Measurements from ENCODE around the gene BEX4.
A peak's percentile ranks its signal among the peaks of the same experiment; 100 is the strongest.
"Not testable (repeated sequence)": the region's sequence is repeated elsewhere in the genome, so short reads cannot be mapped to it uniquely, and the experiment has no call there.

The BEX4 gene

DNA sequence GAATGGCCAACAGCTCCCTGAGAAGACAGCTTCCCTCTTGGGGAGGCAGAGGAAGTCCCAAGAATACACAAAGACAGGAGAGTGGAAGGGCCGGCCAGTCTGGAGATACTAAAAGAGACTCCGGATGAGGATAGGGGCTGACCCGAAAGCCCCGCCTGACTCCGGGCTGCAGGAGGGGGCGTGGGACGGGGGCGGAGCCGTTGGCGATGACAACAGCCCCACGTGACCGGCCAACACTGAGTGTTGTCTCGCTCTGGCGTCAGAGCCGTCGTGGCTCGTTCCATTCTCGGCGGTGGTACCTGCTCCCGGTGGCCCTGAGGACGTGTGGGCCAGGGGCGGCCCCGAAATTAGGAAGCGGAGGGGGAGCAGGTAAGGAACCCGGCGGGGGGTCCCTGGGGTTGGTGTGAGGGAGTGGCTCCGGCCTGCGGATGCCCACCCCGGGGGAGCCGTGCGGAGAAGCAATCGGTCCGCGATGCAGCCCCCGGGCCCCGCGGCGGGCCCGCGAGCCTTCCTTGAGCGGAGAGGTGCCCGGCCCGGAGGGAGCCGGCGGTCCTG, at the start of gene BEX4:
TSS of gene BEX4 (plus strand) at position 239 of the 555 bp plus-strand sequence. CDS start 1,046 bp downstream, outside the sequence.
- DNase-seq (ENCODE audit: low spot score): peak; percentile 84

- no peak for DNase-seq (ENCODE audit: low spot score)
Observed at GRCh38 chrX:103170216-103170615, 44.7 kb upstream of the BEX4 start.

- DNase-seq (ENCODE audit: low spot score): no peak
Observed at GRCh38 chrX:103171353-103171752, 43.6 kb upstream of the BEX4 start.

DNA sequence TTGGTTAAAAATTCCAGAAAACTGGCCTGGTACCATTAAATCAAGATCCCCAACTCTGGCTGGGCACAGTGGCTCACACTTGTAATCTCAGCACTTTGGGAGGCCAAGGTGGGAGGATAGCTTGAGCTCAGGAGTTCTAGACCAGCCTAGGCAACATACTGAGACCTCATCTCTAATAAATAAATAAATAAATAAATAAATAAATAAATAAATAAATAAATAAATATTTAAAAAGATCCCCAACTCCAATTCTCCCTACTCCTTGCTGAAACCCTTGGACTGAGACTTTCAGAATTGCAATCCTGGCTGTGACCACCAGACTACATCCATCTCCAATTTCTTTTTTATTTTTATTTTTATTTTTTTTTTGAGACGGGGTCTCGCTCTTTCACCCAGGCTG, 39.7 kb upstream of the BEX4 start:
- DNase-seq (ENCODE audit: low spot score): not testable (repeated sequence)

DNA sequence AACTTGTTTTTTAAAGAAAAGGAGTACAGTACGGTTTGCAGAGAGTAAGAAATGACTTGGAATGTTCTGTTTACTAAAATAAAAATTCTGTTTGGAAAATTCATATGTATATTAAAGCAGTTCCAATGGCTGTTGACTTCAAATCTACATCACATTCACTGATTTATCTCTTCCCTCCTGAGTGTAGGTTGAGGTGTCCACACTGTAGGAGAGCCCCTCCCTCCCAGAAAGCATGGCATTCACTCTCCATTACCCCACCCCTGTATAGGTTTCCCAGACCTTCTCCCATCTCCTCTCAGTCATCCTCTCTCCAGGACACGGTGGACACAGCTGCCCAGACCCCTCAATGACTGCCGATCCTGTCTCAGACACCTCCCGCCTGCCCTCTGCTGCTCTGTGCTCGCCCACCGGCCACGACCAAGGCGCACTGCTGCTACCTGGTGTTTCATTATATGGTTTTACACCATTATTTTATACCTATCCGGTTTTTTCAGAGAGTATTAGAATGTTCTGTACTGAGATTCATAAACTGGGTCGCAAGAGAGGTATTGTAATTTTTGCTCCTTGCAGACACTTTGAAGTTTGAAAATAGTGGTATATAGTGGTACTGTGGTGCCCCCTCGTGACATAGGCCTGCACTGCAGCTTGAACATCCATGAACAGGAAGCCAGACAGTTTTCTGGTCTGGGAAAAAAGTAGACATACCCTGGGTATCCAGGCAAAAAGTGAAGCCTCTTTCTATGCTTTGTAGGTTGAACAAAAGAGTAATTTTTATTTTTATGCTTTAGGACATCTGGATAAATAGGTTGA, 38.8 kb upstream of the BEX4 start:
- peak; percentile 43 for DNase-seq (ENCODE audit: low spot score)

GRCh38 chrX:103177556-103177955, 37.4 kb upstream of the BEX4 start:
- no peak for DNase-seq (ENCODE audit: low spot score)

DNA sequence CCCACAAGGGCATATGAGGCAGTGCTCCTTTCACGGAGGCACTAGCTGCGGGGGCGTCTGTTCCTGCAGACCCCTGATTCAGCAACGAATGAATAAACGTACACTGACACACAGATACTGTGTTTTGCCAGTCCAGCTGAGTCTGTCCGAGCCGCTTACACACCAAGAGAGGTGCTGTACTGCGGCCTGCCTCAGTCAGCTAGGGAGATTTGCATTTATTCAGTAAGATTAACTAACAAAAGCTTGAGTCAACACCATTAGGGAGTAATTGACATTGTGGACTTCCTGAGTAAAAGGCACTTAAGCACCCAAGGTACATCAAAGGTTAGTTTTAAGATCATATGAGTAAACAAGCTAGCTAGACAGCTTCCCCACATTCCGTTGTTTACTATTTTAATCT, 31.0 kb upstream of the BEX4 start:
- no peak for DNase-seq (ENCODE audit: low spot score)

GRCh38 chrX:103187953-103188475, 26.9 kb upstream of the BEX4 start:
- DNase-seq (ENCODE audit: low spot score): no peak

GRCh38 chrX:103197721-103198306, 17.1 kb upstream of the BEX4 start:
- DNase-seq (ENCODE audit: low spot score): no peak

GRCh38 chrX:103198668-103199067, 16.2 kb upstream of the BEX4 start:
- not testable (repeated sequence) for DNase-seq (ENCODE audit: low spot score)

DNA sequence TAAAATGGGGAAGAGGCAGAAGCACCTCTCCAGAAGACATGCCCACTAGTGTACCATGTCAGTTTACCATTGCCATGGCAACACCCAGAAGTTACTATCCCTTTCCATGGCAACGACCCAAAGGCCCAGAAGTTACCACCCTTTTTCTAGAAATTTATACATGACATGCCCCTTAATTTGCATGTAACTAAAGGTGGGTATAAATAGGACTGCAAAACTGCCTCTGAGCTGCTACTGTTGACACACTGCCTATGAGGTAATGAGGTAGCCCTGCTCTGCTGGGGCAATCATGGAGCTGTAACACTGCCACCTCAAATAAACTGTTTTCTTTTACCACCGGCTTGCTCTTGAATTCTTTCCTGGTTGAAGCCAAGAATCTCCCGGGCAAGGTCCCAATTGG, 13.9 kb upstream of the BEX4 start:
- no peak for DNase-seq (ENCODE audit: low spot score)

- no peak for DNase-seq (ENCODE audit: low spot score)
Observed at GRCh38 chrX:103210056-103210455, 4.9 kb upstream of the BEX4 start.

DNA sequence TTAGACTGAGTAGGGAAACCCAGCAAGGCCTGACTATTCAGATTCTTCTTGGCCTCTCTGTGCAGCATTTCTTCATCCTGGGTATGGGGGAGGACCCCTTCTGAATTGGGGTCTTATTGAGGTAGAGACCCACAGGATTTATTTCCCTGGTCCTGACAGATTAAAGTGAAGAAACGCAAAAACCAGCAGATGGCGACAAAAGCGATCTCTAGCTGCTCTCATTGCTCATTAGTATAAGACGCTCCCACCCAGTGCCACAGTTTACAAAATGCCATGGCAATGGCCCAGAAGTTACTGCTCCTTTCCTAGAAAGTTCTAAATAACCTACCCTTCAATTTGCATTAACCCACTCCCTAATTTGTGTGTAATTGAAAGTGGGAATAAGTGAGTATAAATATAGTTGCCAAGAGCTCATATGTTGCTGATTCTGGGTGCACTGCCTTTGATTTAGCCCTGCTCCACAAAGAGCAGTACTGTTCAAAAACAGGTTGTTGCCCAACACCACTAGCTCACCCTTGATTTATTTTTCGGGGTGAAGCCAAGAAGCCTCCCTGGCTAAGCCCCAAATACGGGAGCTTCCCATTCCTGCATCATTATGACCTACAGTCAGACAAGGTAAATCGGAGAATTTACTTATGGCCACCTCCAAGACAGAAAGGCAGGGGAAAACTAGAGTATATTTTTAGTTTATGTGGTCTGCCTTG, 3.7 kb upstream of the BEX4 start:
- peak; percentile 50 for DNase-seq (ENCODE audit: low spot score)

DNA sequence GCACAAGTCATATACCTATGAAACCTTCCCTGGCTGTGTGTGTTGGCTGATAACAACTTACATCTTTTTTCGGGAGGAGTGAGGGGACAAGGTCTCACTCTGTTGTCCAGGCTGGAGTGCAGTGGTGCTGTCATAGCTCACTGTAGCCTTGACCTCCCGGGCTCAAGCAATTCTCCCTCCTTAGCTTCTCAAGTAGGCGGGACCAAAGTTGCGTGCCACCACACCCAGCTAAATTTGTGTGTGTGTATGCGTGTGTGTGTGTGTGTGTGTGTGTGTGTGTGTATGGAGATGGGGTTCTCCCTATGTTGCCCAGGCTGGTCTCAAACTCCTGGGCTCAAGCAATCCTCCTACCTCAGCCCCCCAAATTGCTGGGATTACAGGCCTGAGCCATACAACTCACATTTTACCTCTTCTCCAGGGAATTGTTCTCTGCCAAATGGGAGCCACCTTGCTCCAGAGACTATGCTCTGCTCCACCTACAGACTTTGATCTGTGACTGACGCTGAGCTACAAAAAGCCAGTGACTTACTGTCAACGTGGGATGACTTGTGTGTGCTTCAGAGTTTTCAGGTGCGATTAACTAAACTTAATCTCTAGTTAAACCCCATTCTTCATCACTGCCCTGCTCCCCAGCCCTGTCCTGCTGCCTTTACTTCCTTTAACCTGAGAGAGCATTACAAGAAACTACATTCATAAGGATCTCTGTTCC, 2.0 kb upstream of the BEX4 start:
- DNase-seq (ENCODE audit: low spot score): no peak

DNA sequence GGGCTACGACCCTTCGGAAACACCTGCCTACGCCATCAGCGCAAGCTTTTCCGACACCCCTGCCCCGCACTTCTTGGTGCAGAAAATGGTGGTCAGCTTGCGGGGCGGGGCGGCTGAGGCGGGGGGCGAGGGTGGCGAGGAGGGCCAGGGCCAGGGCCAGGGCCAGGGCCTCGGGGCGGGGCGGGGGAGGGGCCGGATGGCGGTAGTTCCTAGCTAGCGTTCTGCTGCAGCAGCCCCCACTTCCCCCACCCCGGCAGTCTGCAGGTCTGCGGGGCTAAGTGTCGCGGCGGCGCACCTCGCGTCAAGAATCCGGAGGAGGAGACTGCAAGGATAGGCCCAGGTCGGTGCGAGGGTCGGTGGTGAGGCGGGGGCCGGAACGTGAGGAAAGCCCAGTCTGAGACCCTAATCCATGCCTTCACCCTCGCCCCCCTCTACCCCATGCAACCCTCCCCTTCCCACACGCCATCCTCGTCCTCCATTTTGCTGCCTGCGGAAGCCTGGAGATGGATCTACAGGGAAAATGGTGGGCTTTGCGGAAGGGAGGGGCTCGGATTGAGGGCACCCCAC, 600 bp downstream of the BEX4 start:
- DNase-seq (ENCODE audit: low spot score): peak; percentile 25

DNA sequence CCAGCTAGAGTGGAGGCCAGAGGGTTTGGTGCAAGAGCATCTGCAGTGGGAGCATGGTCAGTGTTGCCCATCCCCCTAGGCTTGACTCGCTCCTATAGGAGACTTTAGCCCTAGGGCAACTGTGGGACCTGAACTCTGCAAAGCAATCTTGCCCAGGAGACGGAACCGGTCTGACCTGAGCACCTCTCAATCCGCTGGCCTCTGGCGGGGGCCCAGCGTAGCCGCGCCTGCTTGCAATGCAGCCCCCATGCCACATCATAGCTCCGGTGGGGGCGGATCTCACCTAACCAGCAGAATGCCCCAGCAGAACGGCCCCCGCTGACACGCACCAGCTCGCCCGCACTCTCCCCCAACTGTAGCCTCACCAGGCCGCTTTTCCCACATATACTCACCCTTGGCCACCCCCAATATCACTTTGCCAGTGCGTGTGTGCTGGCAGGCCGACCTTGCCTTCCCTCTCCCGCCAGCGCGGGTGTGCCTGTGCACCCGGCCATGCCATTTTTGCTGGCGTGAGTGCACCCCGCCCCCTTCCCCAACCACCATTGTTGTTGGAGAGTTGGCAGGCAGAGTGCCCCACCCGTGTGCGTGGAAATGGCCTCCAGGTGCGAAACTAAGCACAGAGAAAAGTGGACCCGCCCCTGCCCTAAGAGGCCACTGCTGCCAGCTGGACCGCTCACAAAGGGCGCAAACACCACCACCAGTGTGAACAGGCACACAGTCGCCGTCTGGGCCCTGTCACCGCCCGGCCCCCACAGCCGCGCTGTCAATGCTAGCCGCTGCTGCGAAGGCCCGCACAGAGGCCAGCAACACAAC, 5.8 kb downstream of the BEX4 start:
- DNase-seq (ENCODE audit: low spot score): no peak

DNA sequence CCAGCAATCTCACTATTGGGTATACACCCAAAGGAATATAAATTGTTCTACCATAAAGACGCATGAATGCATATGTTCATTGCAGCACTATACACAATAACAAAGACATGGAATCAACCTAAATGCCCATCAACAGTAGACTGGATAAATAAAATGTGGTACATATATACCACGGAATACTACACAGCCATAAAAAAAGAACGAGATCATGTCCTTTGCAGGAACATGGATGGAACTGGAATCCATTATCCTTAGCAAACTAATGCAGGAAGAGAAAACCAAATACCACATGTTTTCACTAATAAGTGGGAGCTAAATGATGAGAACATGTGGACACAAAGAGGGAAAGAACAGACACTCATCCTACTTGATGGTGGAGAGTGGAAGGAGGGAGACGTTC, 11.0 kb downstream of the BEX4 start:
- not testable (repeated sequence) for DNase-seq (ENCODE audit: low spot score)

GRCh38 chrX:103233263-103233662, 18.4 kb downstream of the BEX4 start:
- DNase-seq (ENCODE audit: low spot score): no peak

DNA sequence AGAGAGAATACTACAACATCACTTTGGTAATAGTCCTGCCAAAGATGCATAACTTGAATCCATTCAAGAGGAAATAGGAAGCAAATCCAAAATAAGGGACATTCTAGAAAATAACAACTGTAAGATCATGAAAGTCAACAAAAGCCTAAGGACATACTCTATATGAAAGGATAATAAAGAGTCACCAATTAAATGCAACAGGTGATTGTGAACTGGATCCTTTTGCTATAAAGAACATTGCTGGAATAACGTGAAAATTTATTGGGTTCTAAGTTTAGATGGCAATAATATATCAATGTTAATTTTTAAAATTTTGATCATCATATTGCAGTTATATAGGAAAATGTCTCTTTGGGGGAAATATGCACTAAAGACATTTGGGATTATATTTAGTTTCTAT, 20.0 kb downstream of the BEX4 start:
- DNase-seq (ENCODE audit: low spot score): no peak

GRCh38 chrX:103235608-103236007, 20.7 kb downstream of the BEX4 start:
- DNase-seq (ENCODE audit: low spot score): not testable (repeated sequence)

- DNase-seq (ENCODE audit: low spot score): no peak
Observed at GRCh38 chrX:103236296-103236695, 21.4 kb downstream of the BEX4 start.
